Esophagus squamous epithelium (tissue), 4 donors: Measurements from ENCODE around the gene PSTPIP2.

Experiments used
- POLR2A ChIP-seq, 4 donors: fragments of 450-650 bp; IDR thresholded peaks; one replicate each; pipeline ENCODE4 v1.6.1; 2017; ENCODE audit warnings: antibody characterized with exemption in 4 of 4, mild to moderate bottlenecking in 4 of 4, moderate library complexity in 3 of 4
- TF ChIP-seq, protein P1 (sequence below), 6 experiments: fragments of 450-650 bp in 4 of 6; fragments of 200-600 bp in 2 of 6; sonication (generic) in 2 of 6; IDR thresholded peaks; one replicate each; pipeline ENCODE4 v1.5.1; 2016 to 2019; ENCODE audit warnings: antibody characterized with exemption in 6 of 6, mild to moderate bottlenecking in 4 of 6, moderate library complexity in 4 of 6

DNA sequence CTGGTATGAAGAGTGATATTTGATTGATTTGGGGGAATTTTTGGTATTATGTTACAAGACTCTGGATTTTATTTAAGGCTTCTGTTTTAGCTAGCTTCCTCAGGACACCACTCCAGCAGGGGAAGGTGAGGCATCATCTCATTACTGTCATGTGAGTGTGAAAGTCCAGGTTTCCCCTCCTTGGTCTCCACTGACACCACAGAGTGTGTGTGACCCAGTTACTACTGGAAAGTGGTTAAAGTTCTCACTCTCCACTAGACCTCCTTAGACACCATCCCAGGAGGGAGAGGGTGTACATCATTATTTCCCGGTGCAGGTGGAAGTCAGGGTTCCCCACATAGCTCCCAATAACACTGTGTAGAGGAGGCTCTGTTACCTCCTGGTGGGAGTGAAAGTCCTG, 69.1 kb downstream of the PSTPIP2 start:
- TF ChIP-seq, protein P1, sequence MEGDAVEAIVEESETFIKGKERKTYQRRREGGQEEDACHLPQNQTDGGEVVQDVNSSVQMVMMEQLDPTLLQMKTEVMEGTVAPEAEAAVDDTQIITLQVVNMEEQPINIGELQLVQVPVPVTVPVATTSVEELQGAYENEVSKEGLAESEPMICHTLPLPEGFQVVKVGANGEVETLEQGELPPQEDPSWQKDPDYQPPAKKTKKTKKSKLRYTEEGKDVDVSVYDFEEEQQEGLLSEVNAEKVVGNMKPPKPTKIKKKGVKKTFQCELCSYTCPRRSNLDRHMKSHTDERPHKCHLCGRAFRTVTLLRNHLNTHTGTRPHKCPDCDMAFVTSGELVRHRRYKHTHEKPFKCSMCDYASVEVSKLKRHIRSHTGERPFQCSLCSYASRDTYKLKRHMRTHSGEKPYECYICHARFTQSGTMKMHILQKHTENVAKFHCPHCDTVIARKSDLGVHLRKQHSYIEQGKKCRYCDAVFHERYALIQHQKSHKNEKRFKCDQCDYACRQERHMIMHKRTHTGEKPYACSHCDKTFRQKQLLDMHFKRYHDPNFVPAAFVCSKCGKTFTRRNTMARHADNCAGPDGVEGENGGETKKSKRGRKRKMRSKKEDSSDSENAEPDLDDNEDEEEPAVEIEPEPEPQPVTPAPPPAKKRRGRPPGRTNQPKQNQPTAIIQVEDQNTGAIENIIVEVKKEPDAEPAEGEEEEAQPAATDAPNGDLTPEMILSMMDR (IDR thresholded peaks at IDR 0.05): no peak
- no peak for TF ChIP-seq POLR2A (IDR thresholded peaks at IDR 0.05)
